Thoracic aorta (tissue), 2 donors: ENCODE data around the gene SNED1. TPM values are rescaled to one million over a fixed set of nuclear protein-coding genes. Genes with fewer than 3 reads are reported as not detected.

ENCODE experiments used
- ATAC-seq: fragments of 150-250 bp; one replicate; pipeline ENCODE4 v1.8.0; 2017; ENCODE audit warnings: low read depth; ENCODE audit not compliant: insufficient number of reproducible peaks, low FRiP score
- DNase-seq: peaks from one replicate; pipeline ENCODE4 v3.0.0-alpha.2; 2020; ENCODE audit warnings: low spot score
- H3K27ac ChIP-seq, 2 donors: fragments of 200-600 bp; sonication (generic); 1 replicate in 1 of 2; 2 replicates in 1 of 2; pipeline ENCODE4 v1.5.1; 2016; ENCODE audit warnings: mild to moderate bottlenecking in 2 of 2, moderate library complexity in 2 of 2
- H3K27me3 ChIP-seq: fragments of 200-600 bp; sonication (generic); replicated peaks from 2 replicates; pipeline ENCODE4 v1.6.0; 2016; ENCODE audit warnings: mild to moderate bottlenecking; ENCODE audit not compliant: insufficient read depth
- H3K36me3 ChIP-seq: fragments of 200-600 bp; sonication (generic); one replicate; pipeline ENCODE4 v1.5.1; 2016
- H3K4me1 ChIP-seq, 2 donors: fragments of 200-600 bp; sonication (generic); 1 replicate in 1 of 2; 2 replicates in 1 of 2; pipeline versions ENCODE4 v1.5.1 to v1.6.0; 2016; ENCODE audit warnings: low read depth in 2 of 2, mild to moderate bottlenecking in 1 of 2; ENCODE audit not compliant: control insufficient read depth in 1 of 2
- H3K4me3 ChIP-seq: fragments of 200-600 bp; sonication (generic); 2 replicates; pipeline ENCODE4 v1.5.1; 2016; ENCODE audit warnings: mild to moderate bottlenecking
- H3K9me3 ChIP-seq: fragments of 200-600 bp; sonication (generic); 2 replicates; pipeline ENCODE4 v1.5.1; 2016
- CTCF ChIP-seq: fragments of 200-600 bp; sonication (generic); IDR thresholded peaks from one replicate; pipeline ENCODE4 v1.5.1; 2019; ENCODE audit warnings: antibody characterized with exemption
- total RNA-seq, 2 donors: library from RNA; depleted of rRNA; stranded (reverse); fragments of >200 nt; gene quantifications; one replicate each; pipeline versions ENCODE4 v1.1.0 to v1.2.3, GENCODE V29; 2016

Gene SNED1
- total RNA-seq, 2 donors from 2014 or later: 133 to 206 TPM

- Histone ChIP-seq H3K9me3 (no peaks in the 10 kb centered on the region), H3K36me3 (no peaks in the 10 kb centered on the region), H3K4me1 (peaks cover 2 to 11% of the 10 kb centered on the region in 2 donors), H3K4me3 (peak overlapping the region; percentile 35), H3K27ac (no peak overlapping the region), H3K27me3 (no peaks in the 10 kb centered on the region)
- no peak for TF ChIP-seq CTCF
- DNase-seq: no peak
- no peak for ATAC-seq
Observed at GRCh38 chr2:240962300-240963064, 35.9 kb upstream of the SNED1 start.

GRCh38 chr2:240963065-240963867, 35.2 kb upstream of the SNED1 start:
- no peak for TF ChIP-seq CTCF
- H3K27me3 ChIP-seq: no peaks in the 10 kb centered on the region
- H3K36me3 ChIP-seq: no peaks in the 10 kb centered on the region
- peaks cover 0 to 3% of the 10 kb centered on the region in 2 donors for H3K4me1 ChIP-seq
- DNase-seq: no peak
- H3K27ac ChIP-seq: no peak overlapping the region
- no peaks in the 10 kb centered on the region for H3K9me3 ChIP-seq
- H3K4me3 ChIP-seq: no peak overlapping the region
- no peak for ATAC-seq

- Histone ChIP-seq H3K27ac (no peak overlapping the region), H3K4me3 (no peak overlapping the region), H3K36me3 (no peaks in the 10 kb centered on the region), H3K9me3 (no peaks in the 10 kb centered on the region), H3K27me3 (no peaks in the 10 kb centered on the region), H3K4me1 (no peaks in the 10 kb centered on the region)
- DNase-seq: no peak
- no peak for TF ChIP-seq CTCF
- no peak for ATAC-seq
Observed at GRCh38 chr2:240963868-240964703, 34.3 kb upstream of the SNED1 start.

GRCh38 chr2:240964704-240965295, 33.6 kb upstream of the SNED1 start:
- Histone ChIP-seq H3K9me3 (no peaks in the 10 kb centered on the region), H3K36me3 (no peaks in the 10 kb centered on the region), H3K27me3 (no peaks in the 10 kb centered on the region), H3K4me3 (no peak overlapping the region), H3K4me1 (no peaks in the 10 kb centered on the region), H3K27ac (no peak overlapping the region)
- DNase-seq (no peak), ATAC-seq (no peak)
- no peak for TF ChIP-seq CTCF
